HPDE6-E6E7 (cell line): ENCODE data around the gene STK10.
A peak's percentile ranks its signal among the peaks of the same experiment; 100 is the strongest.

Experiments
- DNase-seq: peaks from one replicate; pipeline ENCODE4 v3.0.0; 2011; ENCODE audit warnings: missing footprints; ENCODE audit errors: extremely low spot score

Gene STK10

GRCh38 chr5:172143875-172144274 is 44.1 kb downstream of the STK10 start:
- DNase-seq: no peak

- DNase-seq: no peak
Observed at GRCh38 chr5:172142709-172143215, 45.3 kb downstream of the STK10 start.

- DNase-seq: no peak
Observed at GRCh38 chr5:172141949-172142319, 46.1 kb downstream of the STK10 start.

GRCh38 chr5:172140866-172141265 is 47.2 kb downstream of the STK10 start:
- DNase-seq: no peak

- no peak for DNase-seq
Observed at GRCh38 chr5:172140120-172140519, 47.9 kb downstream of the STK10 start.

GRCh38 chr5:172137046-172137445 is 51.0 kb downstream of the STK10 start:
- DNase-seq: no peak

GRCh38 chr5:172133359-172134029 is 54.5 kb downstream of the STK10 start:
- peak; percentile 96 for DNase-seq

GRCh38 chr5:172131690-172132089 is 56.3 kb downstream of the STK10 start:
- no peak for DNase-seq

GRCh38 chr5:172129256-172129910 is 58.6 kb downstream of the STK10 start:
- DNase-seq: no peak

GRCh38 chr5:172127581-172127980 is 60.4 kb downstream of the STK10 start:
- DNase-seq: no peak

- DNase-seq: no peak
Observed at GRCh38 chr5:172123269-172123692, 64.7 kb downstream of the STK10 start.

GRCh38 chr5:172119921-172120688 is 67.9 kb downstream of the STK10 start:
- DNase-seq: no peak

GRCh38 chr5:172118891-172119290 is 69.1 kb downstream of the STK10 start:
- DNase-seq: no peak

GRCh38 chr5:172117977-172118701 is 69.9 kb downstream of the STK10 start:
- no peak for DNase-seq

- no peak for DNase-seq
Observed at GRCh38 chr5:172115541-172115982, 72.5 kb downstream of the STK10 start.

GRCh38 chr5:172114875-172115422 is 73.1 kb downstream of the STK10 start:
- DNase-seq: no peak

- DNase-seq: no peak
Observed at GRCh38 chr5:172113036-172113435, 75.0 kb downstream of the STK10 start.

GRCh38 chr5:172111852-172112225 is 76.2 kb downstream of the STK10 start:
- no peak for DNase-seq

- peak; percentile 71 for DNase-seq
Observed at GRCh38 chr5:172110921-172111851, 76.8 kb downstream of the STK10 start.

- no peak for DNase-seq
Observed at GRCh38 chr5:172110260-172110815, 77.7 kb downstream of the STK10 start.
